ENCODE results near the gene FAM13C.

FAM13C gene

GRCh38 chr10:59302381-59302780, 60.0 kb downstream of the FAM13C start:
- no peaks in the 10 kb centered on the region for H3K79me2 ChIP-seq (ENCODE audit: insufficient read depth, low read length)
- DNase-seq (no peak), ATAC-seq (ENCODE audit: insufficient read depth, low read depth) (no peak)
- no peak overlapping the region for H2AFZ ChIP-seq (ENCODE audit: low read depth, low read length)
- H3K27ac ChIP-seq (ENCODE audit: low read length) = no peak overlapping the region
- H3K36me3 ChIP-seq (ENCODE audit: insufficient read depth, low read length) = no peaks in the 10 kb centered on the region
- H3K4me3 ChIP-seq (ENCODE audit: low read depth in 1 of 2, low read length in 2 of 2) = no peak overlapping the region
- H3K4me2 ChIP-seq (ENCODE audit: insufficient read depth, low read length) = no peak overlapping the region
- no peaks in the 10 kb centered on the region for H3K27me3 ChIP-seq (ENCODE audit: insufficient read depth, low read length, poor library complexity)
- H4K20me1 ChIP-seq (ENCODE audit: insufficient read depth, low read length) = no peaks in the 10 kb centered on the region
- no peak overlapping the region for H3K9ac ChIP-seq (ENCODE audit: low read depth, low read length)
- no peaks in the 10 kb centered on the region for H3K4me1 ChIP-seq (ENCODE audit: insufficient read depth, low read length)
- no peak for TF ChIP-seq EZH2 (IDR thresholded peaks at IDR 0.05; ENCODE audit: borderline replicate concordance, low read depth, low read length, severe bottlenecking)
- TF ChIP-seq CTCF (IDR thresholded peaks at IDR 0.05; ENCODE audit: borderline replicate concordance, extremely low read depth, low read length, poor library complexity, severe bottlenecking) = no peak
- H3K9me3 ChIP-seq (ENCODE audit: insufficient read depth, low read length, severe bottlenecking) = no peaks in the 10 kb centered on the region

GRCh38 chr10:59301067-59301754, 61.1 kb downstream of the FAM13C start:
- H3K36me3 ChIP-seq (ENCODE audit: insufficient read depth, low read length) = no peaks in the 10 kb centered on the region
- no peaks in the 10 kb centered on the region for H3K79me2 ChIP-seq (ENCODE audit: insufficient read depth, low read length)
- DNase-seq (no peak), ATAC-seq (ENCODE audit: insufficient read depth, low read depth) (no peak)
- no peaks in the 10 kb centered on the region for H3K27me3 ChIP-seq (ENCODE audit: insufficient read depth, low read length, poor library complexity)
- H3K4me1 ChIP-seq (ENCODE audit: insufficient read depth, low read length) = no peaks in the 10 kb centered on the region
- TF ChIP-seq CTCF (IDR thresholded peaks at IDR 0.05; ENCODE audit: borderline replicate concordance, extremely low read depth, low read length, poor library complexity, severe bottlenecking) = no peak
- no peak for TF ChIP-seq EZH2 (IDR thresholded peaks at IDR 0.05; ENCODE audit: borderline replicate concordance, low read depth, low read length, severe bottlenecking)
- no peaks in the 10 kb centered on the region for H4K20me1 ChIP-seq (ENCODE audit: insufficient read depth, low read length)
- no peak overlapping the region for H2AFZ ChIP-seq (ENCODE audit: low read depth, low read length)
- no peak overlapping the region for H3K9ac ChIP-seq (ENCODE audit: low read depth, low read length)
- no peak overlapping the region for H3K4me3 ChIP-seq (ENCODE audit: low read depth in 1 of 2, low read length in 2 of 2)
- H3K4me2 ChIP-seq (ENCODE audit: insufficient read depth, low read length) = no peak overlapping the region
- H3K9me3 ChIP-seq (ENCODE audit: insufficient read depth, low read length, severe bottlenecking) = no peaks in the 10 kb centered on the region
- no peak overlapping the region for H3K27ac ChIP-seq (ENCODE audit: low read length)

- no peak overlapping the region for H3K4me2 ChIP-seq (ENCODE audit: insufficient read depth, low read length)
- no peak for DNase-seq
- no peak overlapping the region for H3K9ac ChIP-seq (ENCODE audit: low read depth, low read length)
- no peaks in the 10 kb centered on the region for H3K4me1 ChIP-seq (ENCODE audit: insufficient read depth, low read length)
- H3K9me3 ChIP-seq (ENCODE audit: insufficient read depth, low read length, severe bottlenecking) = no peaks in the 10 kb centered on the region
- no peak overlapping the region for H3K27ac ChIP-seq (ENCODE audit: low read length)
- ATAC-seq (ENCODE audit: insufficient read depth, low read depth) = no peak
- no peaks in the 10 kb centered on the region for H3K36me3 ChIP-seq (ENCODE audit: insufficient read depth, low read length)
- H2AFZ ChIP-seq (ENCODE audit: low read depth, low read length) = no peak overlapping the region
- TF ChIP-seq CTCF (IDR thresholded peaks at IDR 0.05; ENCODE audit: borderline replicate concordance, extremely low read depth, low read length, poor library complexity, severe bottlenecking) = no peak
- TF ChIP-seq EZH2 (IDR thresholded peaks at IDR 0.05; ENCODE audit: borderline replicate concordance, low read depth, low read length, severe bottlenecking) = no peak
- no peaks in the 10 kb centered on the region for H3K27me3 ChIP-seq (ENCODE audit: insufficient read depth, low read length, poor library complexity)
- H3K79me2 ChIP-seq (ENCODE audit: insufficient read depth, low read length) = no peaks in the 10 kb centered on the region
- H4K20me1 ChIP-seq (ENCODE audit: insufficient read depth, low read length) = no peaks in the 10 kb centered on the region
- no peak overlapping the region for H3K4me3 ChIP-seq (ENCODE audit: low read depth in 1 of 2, low read length in 2 of 2)
Measured at GRCh38 chr10:59300386-59300785, 62.0 kb downstream of the FAM13C start.

Measured in DND-41 (cell line).